H9 (cell line): ENCODE measurements around the gene ZNF768. TPM values are rescaled to one million over a fixed set of nuclear protein-coding genes. Genes with fewer than 3 reads are reported as not detected.

Experiments
- DNase-seq: peaks from one replicate; pipeline ENCODE4 v3.0.0-alpha.2; 2017
- H2AFZ ChIP-seq: one replicate; pipeline ENCODE4 v1.6.1; 2013; ENCODE audit warnings: mild to moderate bottlenecking, low read length, control low read depth, moderate library complexity
- H2AK5ac ChIP-seq: 2 replicates; pipeline ENCODE4 v1.6.1; 2013; ENCODE audit warnings: low read length, control low read depth, mixed read lengths; ENCODE audit not compliant: insufficient read length
- H2BK120ac ChIP-seq: one replicate; pipeline ENCODE4 v1.6.1; 2013; ENCODE audit warnings: low read depth, mild to moderate bottlenecking, low read length, control low read depth, inconsistent platforms; ENCODE audit not compliant: poor library complexity, severe bottlenecking
- H2BK12ac ChIP-seq: 2 replicates; pipeline ENCODE4 v1.6.1; 2013; ENCODE audit warnings: low read length, control low read depth, mixed read lengths, low read depth; ENCODE audit not compliant: insufficient read length
- H2BK15ac ChIP-seq: 2 replicates; pipeline ENCODE4 v1.6.1; 2013; ENCODE audit warnings: low read depth, low read length, control low read depth
- H2BK20ac ChIP-seq: one replicate; pipeline ENCODE4 v1.6.1; 2013; ENCODE audit warnings: low read depth, mild to moderate bottlenecking, low read length, control low read depth, inconsistent platforms; ENCODE audit not compliant: poor library complexity, severe bottlenecking
- H2BK5ac ChIP-seq: 2 replicates; pipeline ENCODE4 v1.6.1; 2013; ENCODE audit warnings: low read length, control low read depth, mixed read lengths; ENCODE audit not compliant: insufficient read length
- H3K14ac ChIP-seq: 2 replicates; pipeline ENCODE4 v1.6.1; 2013; ENCODE audit warnings: low read length, control low read depth; ENCODE audit not compliant: insufficient read depth
- H3K18ac ChIP-seq: 2 replicates; pipeline ENCODE4 v1.6.1; 2013; ENCODE audit warnings: low read depth, mild to moderate bottlenecking, mixed read lengths, low read length, control low read depth; ENCODE audit not compliant: insufficient read length
- H3K23ac ChIP-seq: 2 replicates; pipeline ENCODE4 v1.6.1; 2013; ENCODE audit warnings: low read length, control low read depth, mixed read lengths, low read depth; ENCODE audit not compliant: insufficient read length
- H3K23me2 ChIP-seq: 2 replicates; pipeline ENCODE4 v1.6.1; 2013; ENCODE audit warnings: low read depth, mild to moderate bottlenecking, mixed read lengths, low read length, control low read depth; ENCODE audit not compliant: insufficient read length, poor library complexity, severe bottlenecking
- H3K27ac ChIP-seq: 2 replicates; pipeline ENCODE4 v1.5.1; 2013; ENCODE audit warnings: low read length, control low read depth, mixed read lengths, low read depth; ENCODE audit not compliant: insufficient read length
- H3K27me3 ChIP-seq: 2 replicates; pipeline ENCODE4 v1.6.1; 2013; ENCODE audit warnings: low read length, control low read depth, inconsistent platforms; ENCODE audit not compliant: insufficient read depth
- H3K4ac ChIP-seq: 2 replicates; pipeline ENCODE4 v1.6.1; 2013; ENCODE audit warnings: low read depth, mild to moderate bottlenecking, control low read depth, inconsistent platforms, low read length, moderate library complexity
- H3K4me1 ChIP-seq: 2 replicates; pipeline ENCODE4 v1.6.1; 2013; ENCODE audit warnings: low read length, control low read depth, inconsistent platforms; ENCODE audit not compliant: insufficient read depth
- H3K4me2 ChIP-seq: 2 replicates; pipeline ENCODE4 v1.6.1; 2013; ENCODE audit warnings: low read length, control low read depth, mixed read lengths; ENCODE audit not compliant: insufficient read length, insufficient read depth
- H3K56ac ChIP-seq: 2 replicates; pipeline ENCODE4 v1.6.1; 2013; ENCODE audit warnings: low read depth, mild to moderate bottlenecking, mixed read lengths, low read length, control low read depth; ENCODE audit not compliant: insufficient read length
- H3K79me1 ChIP-seq: 2 replicates; pipeline ENCODE4 v1.6.1; 2013; ENCODE audit warnings: low read depth, mild to moderate bottlenecking, moderate library complexity, low read length, control low read depth, inconsistent platforms; ENCODE audit not compliant: insufficient read depth, poor library complexity, severe bottlenecking
- H3K79me2 ChIP-seq: 2 replicates; pipeline ENCODE4 v1.6.1; 2013; ENCODE audit warnings: low read length, control low read depth, inconsistent platforms; ENCODE audit not compliant: insufficient read depth
- H3K9ac ChIP-seq: 2 replicates; pipeline ENCODE4 v1.6.1; 2013; ENCODE audit warnings: low read length, control low read depth, mixed read lengths; ENCODE audit not compliant: insufficient read length; ENCODE audit errors: extremely low read depth
- H3K9me3 ChIP-seq: one replicate; pipeline ENCODE4 v1.6.1; 2013; ENCODE audit warnings: low read depth, low read length, inconsistent platforms; ENCODE audit not compliant: control insufficient read depth
- H3T11ph ChIP-seq: one replicate; pipeline ENCODE4 v1.6.1; 2013; ENCODE audit warnings: mild to moderate bottlenecking, low read length, control low read depth, inconsistent platforms
- H4K20me1 ChIP-seq: one replicate; pipeline ENCODE4 v1.6.1; 2013; ENCODE audit not compliant: control insufficient read depth, insufficient read length, insufficient read depth
- H4K5ac ChIP-seq: 2 replicates; pipeline ENCODE4 v1.6.1; 2013; ENCODE audit warnings: low read depth, mild to moderate bottlenecking, mixed read lengths, low read length, control low read depth; ENCODE audit not compliant: insufficient read length
- H4K8ac ChIP-seq: replicated peaks from 2 replicates; pipeline ENCODE4 v1.6.1; 2013; ENCODE audit warnings: low read length, control low read depth, mixed read lengths, low read depth; ENCODE audit not compliant: insufficient read length
- H4K91ac ChIP-seq: 2 replicates; pipeline ENCODE4 v1.6.1; 2013; ENCODE audit warnings: low read depth, mild to moderate bottlenecking, moderate library complexity, mixed read lengths, low read length, control low read depth; ENCODE audit not compliant: insufficient read length
- H3K27ac Mint-ChIP-seq, 3 experiments: 2 replicates in 2 of 3; 3 replicates in 1 of 3; pipeline ENCODE4 v1.8.0; 2020 to 2021; ENCODE audit warnings: mixed read lengths in 3 of 3, mild to moderate bottlenecking in 1 of 3, moderate library complexity in 1 of 3
- H3K27me3 Mint-ChIP-seq: 2 replicates; pipeline ENCODE4 v1.8.0; 2021; ENCODE audit warnings: low read depth, mild to moderate bottlenecking, moderate library complexity, mixed read lengths
- H3K36me3 Mint-ChIP-seq, 3 experiments: 2 replicates in 2 of 3; 3 replicates in 1 of 3; pipeline ENCODE4 v1.8.0; 2020 to 2021; ENCODE audit warnings: low read depth in 3 of 3, mixed read lengths in 3 of 3; ENCODE audit not compliant: insufficient read depth in 1 of 3
- H3K4me1 Mint-ChIP-seq, 2 experiments: 2 replicates each; pipeline ENCODE4 v1.8.0; 2020; ENCODE audit warnings: mixed read lengths in 2 of 2
- H3K4me3 Mint-ChIP-seq, 2 experiments: 2 replicates in 1 of 2; 3 replicates in 1 of 2; pipeline ENCODE4 v1.8.0; 2020 to 2021; ENCODE audit warnings: mild to moderate bottlenecking in 2 of 2, mixed read lengths in 2 of 2, moderate library complexity in 1 of 2
- H3K9me3 Mint-ChIP-seq, 2 experiments: 2 replicates in 1 of 2; 3 replicates in 1 of 2; pipeline ENCODE4 v1.8.0; 2020; ENCODE audit warnings: mild to moderate bottlenecking in 2 of 2, mixed read lengths in 2 of 2, moderate library complexity in 1 of 2
- WGBS: extraction: QIAGEN DNeasy Blood & Tissue Kit; methylation state at CpG from one replicate; pipeline ENCODE4 v1.1.7; 2013; ENCODE audit warnings: missing lambda C conversion rate, low lambda C conversion rate, mixed read lengths; ENCODE audit not compliant: insufficient read length; ENCODE audit errors: extremely low coverage; 5-methylcytosine and 5-hydroxymethylcytosine counted together
- total RNA-seq: library from RNA; stranded (reverse); gene quantifications from 2 replicates; pipeline ENCODE4 v1.2.1, GENCODE V29; 2021
- TF ChIP-seq, protein P1 (sequence below): fragments of 200-600 bp; sonication (generic); conservative IDR thresholded peaks from 3 replicates; pipeline ENCODE4 v1.8.0; 2021; ENCODE audit warnings: antibody characterized with exemption, mild to moderate bottlenecking

The ZNF768 gene
- total RNA-seq, 1 experiment from 2014 or later: 40.0 TPM

DNA sequence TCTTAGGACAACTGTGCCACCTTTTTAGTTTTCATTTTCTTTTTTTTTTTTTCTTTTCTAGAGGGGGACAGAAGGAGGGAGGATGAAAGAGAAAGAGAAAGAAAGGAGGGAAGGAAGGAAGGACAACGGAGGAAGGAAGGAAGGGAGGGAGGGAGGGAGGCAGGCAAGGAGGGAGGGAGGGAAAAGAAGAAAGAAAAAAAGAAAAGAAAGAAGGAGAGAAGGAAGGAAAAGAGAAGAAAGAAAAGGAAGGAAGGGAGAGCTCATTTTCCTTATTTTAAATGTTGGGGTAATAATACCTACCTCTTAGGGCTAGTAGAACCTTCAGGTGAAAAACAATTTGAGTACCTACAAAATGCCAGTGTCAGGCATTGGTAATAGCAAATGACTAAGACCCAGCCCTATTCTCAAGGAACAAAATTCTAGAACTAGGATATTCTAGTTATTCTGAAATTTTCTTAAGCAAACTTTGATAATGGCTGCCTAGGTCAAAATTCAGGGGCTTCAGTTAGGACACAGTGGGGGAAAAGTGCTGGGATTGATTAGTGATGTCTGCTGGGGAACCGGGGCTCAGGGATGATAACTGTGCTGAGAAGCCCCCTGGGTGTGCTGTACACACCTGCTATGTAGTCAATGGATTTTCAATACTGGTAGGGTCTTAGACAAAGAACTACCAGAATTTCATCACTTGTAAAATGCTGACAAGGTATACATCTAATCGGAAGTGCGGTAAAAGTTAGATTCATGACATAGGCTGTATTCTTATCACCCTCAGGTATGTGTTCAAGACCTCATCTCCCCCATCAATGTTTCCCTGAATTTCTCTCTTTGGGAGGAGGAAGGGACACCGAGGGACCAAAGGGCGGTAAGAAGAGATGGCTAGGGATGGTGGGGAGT, 22.7 kb downstream of the ZNF768 start:
- Histone ChIP-seq H3K14ac (no peak overlapping the region), H2AFZ (no peak overlapping the region), H3K27ac (no peak overlapping the region), H2BK5ac (no peak overlapping the region), H2BK120ac (no peak overlapping the region), H3K9me3 (no peaks in the 10 kb centered on the region), H3K23ac (no peak overlapping the region), H4K8ac (no peak overlapping the region), H2AK5ac (no peak overlapping the region), H3K9ac (no peak overlapping the region), H2BK12ac (no peak overlapping the region), H2BK20ac (no peak overlapping the region), H4K20me1 (no peaks in the 10 kb centered on the region), H3K4me1 (no peaks in the 10 kb centered on the region), H4K91ac (no peak overlapping the region), H3K4me2 (no peak overlapping the region), H2BK15ac (no peak overlapping the region), H3K4ac (no peak overlapping the region), H3K27me3 (no peaks in the 10 kb centered on the region), H3K56ac (no peak overlapping the region), H3K23me2 (no peaks in the 10 kb centered on the region), H3K79me2 (no peaks in the 10 kb centered on the region), H3T11ph (no peak overlapping the region), H4K5ac (no peak overlapping the region), H3K79me1 (no peaks in the 10 kb centered on the region), H3K18ac (no peak overlapping the region)
- DNase-seq: no peak
- H3K27ac Mint-ChIP-seq: no peak overlapping the region
- no peak overlapping the region for H3K4me3 Mint-ChIP-seq
- H3K36me3 Mint-ChIP-seq: no peaks in the 10 kb centered on the region
- TF ChIP-seq, protein P1, sequence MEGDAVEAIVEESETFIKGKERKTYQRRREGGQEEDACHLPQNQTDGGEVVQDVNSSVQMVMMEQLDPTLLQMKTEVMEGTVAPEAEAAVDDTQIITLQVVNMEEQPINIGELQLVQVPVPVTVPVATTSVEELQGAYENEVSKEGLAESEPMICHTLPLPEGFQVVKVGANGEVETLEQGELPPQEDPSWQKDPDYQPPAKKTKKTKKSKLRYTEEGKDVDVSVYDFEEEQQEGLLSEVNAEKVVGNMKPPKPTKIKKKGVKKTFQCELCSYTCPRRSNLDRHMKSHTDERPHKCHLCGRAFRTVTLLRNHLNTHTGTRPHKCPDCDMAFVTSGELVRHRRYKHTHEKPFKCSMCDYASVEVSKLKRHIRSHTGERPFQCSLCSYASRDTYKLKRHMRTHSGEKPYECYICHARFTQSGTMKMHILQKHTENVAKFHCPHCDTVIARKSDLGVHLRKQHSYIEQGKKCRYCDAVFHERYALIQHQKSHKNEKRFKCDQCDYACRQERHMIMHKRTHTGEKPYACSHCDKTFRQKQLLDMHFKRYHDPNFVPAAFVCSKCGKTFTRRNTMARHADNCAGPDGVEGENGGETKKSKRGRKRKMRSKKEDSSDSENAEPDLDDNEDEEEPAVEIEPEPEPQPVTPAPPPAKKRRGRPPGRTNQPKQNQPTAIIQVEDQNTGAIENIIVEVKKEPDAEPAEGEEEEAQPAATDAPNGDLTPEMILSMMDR: no peak
- H3K9me3 Mint-ChIP-seq: no peaks in the 10 kb centered on the region
- H3K27me3 Mint-ChIP-seq: peaks cover 4% of the 10 kb centered on the region; the same call in 1 of the 2 replicates
- no peaks in the 10 kb centered on the region for H3K4me1 Mint-ChIP-seq
- WGBS: no CpG with 5 or more reads among the region's 6 CpGs
